Measurements from ENCODE around the gene OR2C1.

OR2C1 gene

DNA sequence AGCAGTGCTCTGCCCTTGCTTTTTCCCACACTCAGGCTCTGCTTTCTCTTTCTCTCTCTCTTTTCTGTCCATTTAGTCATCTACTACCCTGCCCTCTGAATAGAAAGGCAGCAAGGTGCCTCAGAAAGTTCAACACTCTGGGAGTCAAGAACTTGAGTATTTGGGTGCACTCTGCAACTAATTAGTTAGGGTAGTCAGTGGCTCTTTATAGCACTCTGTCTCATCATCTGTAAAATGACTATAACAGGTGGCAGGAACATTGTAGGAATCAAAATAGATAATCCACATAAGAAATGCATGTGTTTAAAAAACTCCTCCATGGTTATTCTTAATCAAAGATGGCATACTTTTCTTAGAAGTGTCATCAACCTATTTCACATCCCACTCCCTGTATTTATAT lies 7.2 kb downstream of the OR2C1 start:
- DNase-seq: no peak
- H3K27ac ChIP-seq (ENCODE audit: insufficient read depth in 1 of 2, low read depth in 1 of 2, low read length in 2 of 2, poor library complexity in 1 of 2, severe bottlenecking in 2 of 2): no peak overlapping the region
- H3K4me1 ChIP-seq (ENCODE audit: control extremely low read depth in 1 of 4, control insufficient read depth in 4 of 4, insufficient read depth in 4 of 4, low read length in 3 of 4): peaks cover 0 to 12% (median 9%) of the 10 kb centered on the region in 4 experiments
- POLR2A ChIA-PET: interaction anchor here (0.6 kb wide), 2 partner anchors 30 to 43 kb away, joined by 3 read pairs; no protein-coding TSS in a partner anchor
- CTCF ChIA-PET: no interaction called here
- H3K36me3 ChIP-seq (ENCODE audit: control insufficient read depth in 4 of 4, insufficient read depth in 4 of 4, low read length in 3 of 4): no peaks in the 10 kb centered on the region
- peaks cover 2 to 30% (median 14%) of the 10 kb centered on the region in 5 experiments for H3K9me3 ChIP-seq (ENCODE audit: control extremely low read depth in 1 of 5, control insufficient read depth in 4 of 5, insufficient read depth in 2 of 5, low read depth in 1 of 5, low read length in 4 of 5)
- peaks cover 0 to 6% (median 0%) of the 10 kb centered on the region in 5 experiments for H3K27me3 ChIP-seq (replicated peaks in 2 of 5; ENCODE audit: control insufficient read depth in 4 of 5, insufficient read depth in 5 of 5, low read length in 4 of 5)
- H3K4me3 ChIP-seq (ENCODE audit: control insufficient read depth in 1 of 7, extremely low read depth in 1 of 7, insufficient read depth in 4 of 7, low read depth in 2 of 7, low read length in 6 of 7): no peak overlapping the region

DNA sequence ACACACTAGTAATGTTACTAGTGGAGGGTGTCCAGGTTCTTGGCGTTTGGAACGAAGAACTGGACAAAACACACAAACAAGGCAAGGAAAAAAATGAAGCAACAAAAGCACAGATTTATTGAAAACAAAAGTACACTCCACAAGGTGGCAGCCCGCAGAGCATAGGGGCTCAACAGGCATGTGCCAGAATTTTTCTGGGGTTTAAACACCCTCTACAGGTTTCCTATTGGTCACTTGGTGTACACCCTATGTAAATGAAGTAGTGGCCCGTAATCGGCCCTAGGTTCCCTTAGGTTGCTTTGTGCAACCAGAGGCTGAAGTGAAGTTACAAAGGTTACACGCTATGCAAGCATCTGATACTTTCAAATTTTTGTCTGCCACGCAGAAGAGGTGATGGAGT lies 8.1 kb downstream of the OR2C1 start:
- POLR2A ChIA-PET: interaction anchor here (0.6 kb wide), 2 partner anchors 29 to 43 kb away, joined by 3 read pairs; no protein-coding TSS in a partner anchor
- Histone ChIP-seq H3K4me1 (ENCODE audit: control extremely low read depth in 1 of 4, control insufficient read depth in 4 of 4, insufficient read depth in 4 of 4, low read length in 3 of 4) (peaks cover 0 to 12% (median 9%) of the 10 kb centered on the region in 4 experiments), H3K27ac (ENCODE audit: insufficient read depth in 1 of 2, low read depth in 1 of 2, low read length in 2 of 2, poor library complexity in 1 of 2, severe bottlenecking in 2 of 2) (no peak overlapping the region), H3K36me3 (ENCODE audit: control insufficient read depth in 4 of 4, insufficient read depth in 4 of 4, low read length in 3 of 4) (no peaks in the 10 kb centered on the region), H3K27me3 (replicated peaks in 2 of 5; ENCODE audit: control insufficient read depth in 4 of 5, insufficient read depth in 5 of 5, low read length in 4 of 5) (peaks cover 0 to 6% (median 0%) of the 10 kb centered on the region in 5 experiments), H3K9me3 (ENCODE audit: control extremely low read depth in 1 of 5, control insufficient read depth in 4 of 5, insufficient read depth in 2 of 5, low read depth in 1 of 5, low read length in 4 of 5) (peaks cover 2 to 32% (median 14%) of the 10 kb centered on the region in 5 experiments), H3K4me3 (ENCODE audit: control insufficient read depth in 1 of 7, extremely low read depth in 1 of 7, insufficient read depth in 4 of 7, low read depth in 2 of 7, low read length in 6 of 7) (no peak overlapping the region)
- 97% methylated on average over 5 of the region's 7 CpGs for WGBS (ENCODE audit: insufficient coverage)
- DNase-seq: peak in 1 of 3 donors; percentile 29
- CTCF ChIA-PET: no interaction called here

DNA sequence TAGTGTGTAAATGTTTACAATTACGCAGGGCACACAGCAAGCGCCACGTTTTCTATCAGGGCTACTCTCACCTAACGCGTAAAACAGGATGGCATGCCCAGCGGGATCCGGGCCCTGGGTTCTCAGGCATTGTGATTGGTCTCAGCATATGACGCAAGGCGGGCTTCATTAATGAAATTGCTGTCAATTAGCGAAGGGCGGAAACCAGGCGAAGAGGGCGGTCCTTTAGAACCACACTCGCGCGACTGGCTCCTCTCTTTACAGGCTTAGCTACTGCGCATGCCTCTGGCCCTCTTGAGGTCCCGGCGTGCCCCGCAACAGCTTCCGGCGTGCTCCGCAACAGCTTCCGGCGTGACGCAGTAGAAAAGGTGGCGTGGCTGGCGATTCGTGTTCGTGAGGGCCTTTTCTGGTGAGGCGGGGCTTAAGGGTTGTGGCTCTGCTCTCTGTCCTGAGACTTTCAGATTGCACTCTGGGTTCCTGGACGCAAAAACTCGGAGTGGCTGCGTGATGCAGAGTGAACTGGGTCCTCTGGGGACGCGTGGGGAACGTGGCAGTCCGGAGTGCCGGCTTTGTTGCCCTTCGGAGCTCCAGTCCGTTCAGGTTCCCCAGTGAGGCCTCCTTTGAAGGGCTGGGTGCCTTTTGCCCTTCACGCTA lies 9.2 kb downstream of the OR2C1 start:
- Histone ChIP-seq H3K27me3 (replicated peaks in 2 of 5; ENCODE audit: control insufficient read depth in 4 of 5, insufficient read depth in 5 of 5, low read length in 4 of 5) (peaks cover 0 to 6% (median 0%) of the 10 kb centered on the region in 5 experiments), H3K9me3 (ENCODE audit: control extremely low read depth in 1 of 5, control insufficient read depth in 4 of 5, insufficient read depth in 2 of 5, low read depth in 1 of 5, low read length in 4 of 5) (peaks cover 2 to 36% (median 18%) of the 10 kb centered on the region in 5 experiments), H3K4me1 (ENCODE audit: control extremely low read depth in 1 of 4, control insufficient read depth in 4 of 4, insufficient read depth in 4 of 4, low read length in 3 of 4) (peaks cover 0 to 12% (median 9%) of the 10 kb centered on the region in 4 experiments), H3K36me3 (ENCODE audit: control insufficient read depth in 4 of 4, insufficient read depth in 4 of 4, low read length in 3 of 4) (no peaks in the 10 kb centered on the region), H3K27ac (ENCODE audit: insufficient read depth in 1 of 2, low read depth in 1 of 2, low read length in 2 of 2, poor library complexity in 1 of 2, severe bottlenecking in 2 of 2) (peak overlapping the region; percentile 61 to 80), H3K4me3 (ENCODE audit: control insufficient read depth in 1 of 7, extremely low read depth in 1 of 7, insufficient read depth in 4 of 7, low read depth in 2 of 7, low read length in 6 of 7) (peak overlapping the region; percentile 15 to 77 (median 65))
- 22% methylated on average over 42 of the region's 42 CpGs for WGBS (ENCODE audit: insufficient coverage)
- ChIA-PET CTCF (no interaction called here), POLR2A (no interaction called here)
- peak; percentile 93 to 98 (median 97) for DNase-seq

DNA sequence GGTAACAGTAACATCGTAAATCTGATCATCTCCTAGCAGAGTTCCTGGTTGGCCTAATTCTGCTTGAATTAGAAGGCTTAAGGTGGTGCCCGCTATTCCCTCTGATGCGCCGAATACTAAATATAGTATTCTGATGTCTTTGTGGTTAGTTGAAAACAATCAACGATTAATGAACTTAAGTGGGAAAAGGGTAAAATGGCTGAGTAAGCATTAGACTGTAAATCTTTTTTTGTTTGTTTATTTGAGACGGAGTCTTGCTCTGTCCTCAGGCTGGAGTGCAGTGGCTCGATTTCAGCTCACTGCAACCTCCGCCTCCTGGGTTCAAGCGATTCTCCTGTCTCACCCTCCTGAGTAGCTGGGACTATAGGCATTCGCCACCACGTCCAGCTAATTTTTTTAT lies 13.4 kb downstream of the OR2C1 start:
- no peak overlapping the region for H3K27ac ChIP-seq (ENCODE audit: insufficient read depth in 1 of 2, low read depth in 1 of 2, low read length in 2 of 2, poor library complexity in 1 of 2, severe bottlenecking in 2 of 2)
- 99% methylated on average over 11 of the region's 11 CpGs for WGBS (ENCODE audit: insufficient coverage)
- H3K4me3 ChIP-seq (ENCODE audit: control insufficient read depth in 1 of 7, extremely low read depth in 1 of 7, insufficient read depth in 4 of 7, low read depth in 2 of 7, low read length in 6 of 7): no peak overlapping the region
- no peaks in the 10 kb centered on the region for H3K27me3 ChIP-seq (replicated peaks in 2 of 5; ENCODE audit: control insufficient read depth in 4 of 5, insufficient read depth in 5 of 5, low read length in 4 of 5)
- peaks cover 0 to 33% (median 24%) of the 10 kb centered on the region in 5 experiments for H3K9me3 ChIP-seq (ENCODE audit: control extremely low read depth in 1 of 5, control insufficient read depth in 4 of 5, insufficient read depth in 2 of 5, low read depth in 1 of 5, low read length in 4 of 5)
- H3K4me1 ChIP-seq (ENCODE audit: control extremely low read depth in 1 of 4, control insufficient read depth in 4 of 4, insufficient read depth in 4 of 4, low read length in 3 of 4): peaks cover 0 to 12% (median 9%) of the 10 kb centered on the region in 4 experiments
- DNase-seq: no peak
- ChIA-PET POLR2A (no interaction called here), CTCF (no interaction called here)
- H3K36me3 ChIP-seq (ENCODE audit: control insufficient read depth in 4 of 4, insufficient read depth in 4 of 4, low read length in 3 of 4): no peaks in the 10 kb centered on the region

DNA sequence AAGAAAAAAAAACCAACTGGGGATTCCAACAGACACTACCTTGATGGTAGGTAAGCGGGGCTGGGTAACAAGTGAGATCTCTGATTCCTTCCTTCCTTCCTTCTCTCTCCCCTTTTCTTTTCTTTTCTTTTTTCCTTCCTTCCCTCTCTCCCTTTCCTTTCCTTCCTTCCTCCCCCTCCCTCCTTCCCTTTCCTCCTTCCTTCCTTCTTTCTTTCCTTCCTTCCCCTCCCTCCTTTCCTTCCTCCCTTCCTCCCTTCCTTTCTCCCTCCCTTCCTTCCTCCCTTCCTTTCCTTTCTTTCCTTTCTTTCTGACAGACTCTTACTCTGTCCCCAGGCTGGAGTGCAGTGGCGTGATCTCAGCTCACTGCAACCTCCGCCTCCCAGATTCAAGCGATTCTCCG lies 20.0 kb downstream of the OR2C1 start:
- Histone ChIP-seq H3K27ac (ENCODE audit: insufficient read depth in 1 of 2, low read depth in 1 of 2, low read length in 2 of 2, poor library complexity in 1 of 2, severe bottlenecking in 2 of 2) (no peak overlapping the region), H3K4me1 (ENCODE audit: control extremely low read depth in 1 of 4, control insufficient read depth in 4 of 4, insufficient read depth in 4 of 4, low read length in 3 of 4) (no peaks in the 10 kb centered on the region), H3K36me3 (ENCODE audit: control insufficient read depth in 4 of 4, insufficient read depth in 4 of 4, low read length in 3 of 4) (peaks cover 0 to 6% (median 3%) of the 10 kb centered on the region in 4 experiments), H3K9me3 (ENCODE audit: control extremely low read depth in 1 of 5, control insufficient read depth in 4 of 5, insufficient read depth in 2 of 5, low read depth in 1 of 5, low read length in 4 of 5) (peaks cover 14 to 68% (median 49%) of the 10 kb centered on the region in 5 experiments), H3K27me3 (replicated peaks in 2 of 5; ENCODE audit: control insufficient read depth in 4 of 5, insufficient read depth in 5 of 5, low read length in 4 of 5) (no peaks in the 10 kb centered on the region), H3K4me3 (ENCODE audit: control insufficient read depth in 1 of 7, extremely low read depth in 1 of 7, insufficient read depth in 4 of 7, low read depth in 2 of 7, low read length in 6 of 7) (no peak overlapping the region)
- WGBS (ENCODE audit: insufficient coverage): 100% methylated on average over 1 of the region's 5 CpGs
- DNase-seq: no peak
- ChIA-PET POLR2A (no interaction called here), CTCF (no interaction called here)

DNA sequence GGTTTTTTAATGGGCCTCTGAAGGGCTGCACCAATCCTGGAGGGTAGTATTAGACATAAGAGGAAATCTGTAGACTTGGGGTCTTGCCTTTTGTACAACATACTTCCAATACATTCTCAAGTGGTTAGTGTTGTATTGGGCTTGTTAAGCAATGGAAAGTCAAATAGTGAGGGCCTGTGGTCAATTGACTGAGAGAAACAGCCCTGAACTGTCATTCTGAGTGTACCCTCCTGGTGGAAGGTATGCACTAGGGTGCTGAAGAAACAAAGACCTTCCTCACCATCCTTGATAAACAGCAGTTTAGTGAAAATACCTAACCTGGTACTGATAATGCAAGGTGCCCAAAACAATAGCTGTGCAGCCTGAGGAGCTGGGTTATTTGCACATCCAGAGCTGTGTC lies 22.2 kb downstream of the OR2C1 start:
- Histone ChIP-seq H3K4me1 (ENCODE audit: control extremely low read depth in 1 of 4, control insufficient read depth in 4 of 4, insufficient read depth in 4 of 4, low read length in 3 of 4) (no peaks in the 10 kb centered on the region), H3K27me3 (replicated peaks in 2 of 5; ENCODE audit: control insufficient read depth in 4 of 5, insufficient read depth in 5 of 5, low read length in 4 of 5) (no peaks in the 10 kb centered on the region), H3K4me3 (ENCODE audit: control insufficient read depth in 1 of 7, extremely low read depth in 1 of 7, insufficient read depth in 4 of 7, low read depth in 2 of 7, low read length in 6 of 7) (no peak overlapping the region), H3K36me3 (ENCODE audit: control insufficient read depth in 4 of 4, insufficient read depth in 4 of 4, low read length in 3 of 4) (peaks cover 10 to 23% (median 15%) of the 10 kb centered on the region in 4 experiments), H3K27ac (ENCODE audit: insufficient read depth in 1 of 2, low read depth in 1 of 2, low read length in 2 of 2, poor library complexity in 1 of 2, severe bottlenecking in 2 of 2) (no peak overlapping the region), H3K9me3 (ENCODE audit: control extremely low read depth in 1 of 5, control insufficient read depth in 4 of 5, insufficient read depth in 2 of 5, low read depth in 1 of 5, low read length in 4 of 5) (peaks cover 27 to 85% (median 66%) of the 10 kb centered on the region in 5 experiments)
- CTCF ChIA-PET: no interaction called here
- DNase-seq: no peak
- POLR2A ChIA-PET: no interaction called here

DNA sequence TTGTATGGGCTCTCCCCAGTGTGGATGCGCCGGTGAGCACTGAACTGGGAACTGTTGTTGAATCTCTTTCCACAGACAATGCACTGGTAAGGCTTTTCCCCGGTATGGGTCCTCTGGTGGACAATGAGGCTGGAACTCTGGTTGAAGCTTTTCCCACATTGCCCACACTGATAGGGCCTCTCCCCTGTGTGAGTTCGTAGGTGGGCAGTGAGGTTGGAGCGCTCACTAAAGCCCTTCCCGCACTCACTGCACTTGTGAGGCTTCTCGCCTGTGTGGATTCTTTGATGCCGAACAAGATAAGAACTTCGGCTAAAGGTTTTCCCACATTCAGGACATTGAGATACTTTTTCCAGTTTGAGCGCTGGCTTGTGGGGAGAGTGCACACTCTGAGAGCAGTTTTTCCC lies 27.4 kb downstream of the OR2C1 start:
- Histone ChIP-seq H3K27ac (ENCODE audit: insufficient read depth in 1 of 2, low read depth in 1 of 2, low read length in 2 of 2, poor library complexity in 1 of 2, severe bottlenecking in 2 of 2) (no peak overlapping the region), H3K9me3 (ENCODE audit: control extremely low read depth in 1 of 5, control insufficient read depth in 4 of 5, insufficient read depth in 2 of 5, low read depth in 1 of 5, low read length in 4 of 5) (peaks cover 20 to 81% (median 66%) of the 10 kb centered on the region in 5 experiments), H3K4me1 (ENCODE audit: control extremely low read depth in 1 of 4, control insufficient read depth in 4 of 4, insufficient read depth in 4 of 4, low read length in 3 of 4) (no peaks in the 10 kb centered on the region), H3K4me3 (ENCODE audit: control insufficient read depth in 1 of 7, extremely low read depth in 1 of 7, insufficient read depth in 4 of 7, low read depth in 2 of 7, low read length in 6 of 7) (peak overlapping the region in 1 of 7 experiments; percentile 62), H3K36me3 (ENCODE audit: control insufficient read depth in 4 of 4, insufficient read depth in 4 of 4, low read length in 3 of 4) (peaks cover 33 to 58% (median 47%) of the 10 kb centered on the region in 4 experiments), H3K27me3 (replicated peaks in 2 of 5; ENCODE audit: control insufficient read depth in 4 of 5, insufficient read depth in 5 of 5, low read length in 4 of 5) (no peaks in the 10 kb centered on the region)
- 99% methylated on average over 10 of the region's 10 CpGs for WGBS (ENCODE audit: insufficient coverage)
- no peak for DNase-seq
- ChIA-PET POLR2A (no interaction called here), CTCF (no interaction called here)

All from common myeloid progenitor, CD34-positive (primary cell).